Cardiac fibroblast (primary cell): Measurements from ENCODE around the gene CELF2.

Experiments used
- DNase-seq, 2 donors: peaks; one replicate each; pipeline versions ENCODE4 v3.0.0 to v3.0.0-alpha.2; 2010; ENCODE audit warnings: low read depth in 2 of 2
- H3K4me3 ChIP-seq, 2 donors: replicated peaks in 1 of 2; 1 replicate in 1 of 2; 2 replicates in 1 of 2; pipeline ENCODE4 v1.5.1; 2011; ENCODE audit warnings: low read depth in 2 of 2, low read length in 2 of 2, mild to moderate bottlenecking in 2 of 2, moderate library complexity in 1 of 2
- TF ChIP-seq, protein P1 (sequence below): IDR thresholded peaks from one replicate; pipeline ENCODE4 v1.5.1; 2011; ENCODE audit warnings: low read depth, mild to moderate bottlenecking, low read length, inconsistent platforms

Gene CELF2

DNA sequence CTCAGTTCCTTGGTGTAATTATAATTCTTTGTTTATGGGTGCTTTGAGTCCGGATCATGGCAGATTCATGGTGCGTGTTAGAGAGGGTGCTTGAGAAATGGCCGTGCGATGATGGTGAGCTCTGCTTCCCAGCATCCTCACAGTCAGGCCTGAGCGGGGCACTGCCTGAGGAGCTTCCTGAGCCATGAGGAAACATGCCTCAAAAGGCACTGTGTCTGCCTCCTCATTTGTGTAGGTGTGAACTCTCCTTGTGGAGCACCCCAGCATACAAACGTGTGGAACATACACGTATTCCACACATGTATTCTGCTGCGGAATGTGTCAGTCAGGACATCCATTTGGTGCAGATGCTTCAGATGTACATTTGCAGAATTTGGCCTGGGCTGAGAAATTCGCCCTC lies 205.4 kb downstream of the CELF2 start:
- H3K4me3 ChIP-seq = no peak overlapping the region
- DNase-seq = no peak
- TF ChIP-seq, protein P1, sequence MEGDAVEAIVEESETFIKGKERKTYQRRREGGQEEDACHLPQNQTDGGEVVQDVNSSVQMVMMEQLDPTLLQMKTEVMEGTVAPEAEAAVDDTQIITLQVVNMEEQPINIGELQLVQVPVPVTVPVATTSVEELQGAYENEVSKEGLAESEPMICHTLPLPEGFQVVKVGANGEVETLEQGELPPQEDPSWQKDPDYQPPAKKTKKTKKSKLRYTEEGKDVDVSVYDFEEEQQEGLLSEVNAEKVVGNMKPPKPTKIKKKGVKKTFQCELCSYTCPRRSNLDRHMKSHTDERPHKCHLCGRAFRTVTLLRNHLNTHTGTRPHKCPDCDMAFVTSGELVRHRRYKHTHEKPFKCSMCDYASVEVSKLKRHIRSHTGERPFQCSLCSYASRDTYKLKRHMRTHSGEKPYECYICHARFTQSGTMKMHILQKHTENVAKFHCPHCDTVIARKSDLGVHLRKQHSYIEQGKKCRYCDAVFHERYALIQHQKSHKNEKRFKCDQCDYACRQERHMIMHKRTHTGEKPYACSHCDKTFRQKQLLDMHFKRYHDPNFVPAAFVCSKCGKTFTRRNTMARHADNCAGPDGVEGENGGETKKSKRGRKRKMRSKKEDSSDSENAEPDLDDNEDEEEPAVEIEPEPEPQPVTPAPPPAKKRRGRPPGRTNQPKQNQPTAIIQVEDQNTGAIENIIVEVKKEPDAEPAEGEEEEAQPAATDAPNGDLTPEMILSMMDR = no peak

DNA sequence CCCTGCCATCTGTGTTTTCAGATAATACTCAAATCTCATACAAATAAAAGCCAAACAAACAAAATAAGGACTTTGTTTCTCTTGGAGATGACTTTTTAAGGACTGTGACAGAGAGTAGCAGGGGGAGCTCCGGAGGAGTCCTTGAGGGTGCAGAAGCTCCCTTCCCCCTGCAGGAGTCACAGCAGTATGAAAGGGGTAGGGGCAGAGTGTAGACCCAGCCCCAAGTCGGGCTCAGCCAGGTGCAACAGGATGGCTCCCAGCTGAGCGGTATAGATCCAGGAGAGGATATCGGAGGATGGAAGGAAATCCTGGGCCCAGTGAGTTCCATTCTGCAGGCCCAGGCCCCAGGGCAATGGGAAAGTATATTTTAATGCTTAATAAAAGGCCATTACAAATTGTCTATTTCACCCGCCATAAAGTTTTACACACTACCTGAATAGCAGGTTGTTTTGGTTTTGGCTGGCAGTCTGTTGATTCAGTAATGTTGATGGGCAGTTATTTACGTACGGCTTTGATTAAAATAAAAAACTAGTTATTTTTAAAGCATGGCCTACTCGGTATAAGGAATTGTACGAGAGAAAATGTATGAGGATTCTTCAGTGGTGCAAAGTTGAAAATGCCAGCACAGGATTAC lies 206.0 kb downstream of the CELF2 start:
- TF ChIP-seq, protein P1 = no peak
- H3K4me3 ChIP-seq = no peak overlapping the region
- DNase-seq = no peak

DNA sequence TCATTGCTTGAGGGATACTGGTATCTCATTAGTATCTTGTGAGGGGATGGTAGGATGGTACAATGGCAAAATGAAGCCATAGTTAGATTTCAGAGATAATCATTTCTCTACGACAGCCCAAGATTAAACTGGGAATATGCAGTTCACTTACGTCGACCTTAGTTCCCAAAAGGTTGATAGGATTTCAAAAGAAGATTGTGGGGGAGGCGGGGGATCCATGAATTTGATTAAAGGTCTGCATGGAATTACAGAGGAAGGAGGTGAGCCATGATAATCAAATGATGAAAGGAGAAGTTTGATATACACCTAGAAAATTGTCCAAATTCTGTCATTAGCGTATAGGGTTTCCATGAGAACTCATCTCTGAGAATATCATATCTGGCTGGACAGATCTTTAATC lies 206.6 kb downstream of the CELF2 start:
- TF ChIP-seq, protein P1 = no peak
- H3K4me3 ChIP-seq = no peak overlapping the region
- no peak for DNase-seq

DNA sequence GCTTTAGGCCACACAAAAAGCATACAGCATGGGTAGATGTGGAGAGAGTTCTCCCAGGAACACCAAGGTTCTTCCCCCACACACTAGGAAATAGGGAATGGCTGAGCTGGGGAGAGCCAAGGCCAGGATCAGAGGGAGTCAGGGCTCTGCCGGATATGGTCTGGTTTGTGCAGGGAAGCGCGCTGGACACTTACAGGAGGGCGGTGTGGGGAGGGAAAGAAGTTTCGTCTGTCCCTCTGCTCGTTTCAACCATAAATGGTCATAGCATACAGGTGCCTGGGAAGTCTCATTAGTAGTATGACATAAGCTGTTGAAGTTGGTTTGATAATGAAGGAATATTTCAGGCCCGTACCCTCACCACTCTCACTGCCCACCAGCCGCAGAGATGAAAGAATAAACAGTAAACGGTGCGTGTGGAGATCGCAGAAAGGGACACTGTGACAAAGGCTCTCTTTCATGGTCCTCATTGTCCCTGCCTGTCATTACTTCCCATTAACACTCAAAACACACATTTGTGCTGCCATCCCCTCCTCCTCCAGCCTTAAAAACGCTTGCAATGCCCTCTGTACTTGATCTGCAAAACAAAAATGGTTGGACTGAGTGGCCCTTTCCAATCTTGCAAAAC lies 207.2 kb downstream of the CELF2 start:
- TF ChIP-seq, protein P1 = no peak
- no peak for DNase-seq
- no peak overlapping the region for H3K4me3 ChIP-seq

DNA sequence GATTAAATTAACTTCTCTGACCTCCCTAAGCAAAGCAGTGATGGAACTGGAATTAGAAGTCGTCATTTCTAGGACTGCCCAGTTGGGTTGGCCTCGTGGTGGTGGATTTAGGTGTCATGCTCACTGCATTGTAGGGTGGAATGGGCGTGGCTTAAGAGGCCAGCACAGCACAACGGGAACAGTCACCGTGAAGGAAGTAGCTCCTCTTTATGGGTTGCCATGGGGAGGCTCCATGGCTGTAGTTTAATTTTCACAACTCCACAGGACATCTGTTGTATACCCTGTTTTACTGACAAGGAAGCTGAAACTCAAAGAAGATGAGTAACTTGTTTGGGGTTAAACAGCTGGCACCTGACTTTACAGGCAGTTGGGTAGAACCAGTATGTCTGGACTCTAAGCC lies 208.3 kb downstream of the CELF2 start:
- TF ChIP-seq, protein P1 = no peak
- DNase-seq = no peak
- no peak overlapping the region for H3K4me3 ChIP-seq

DNA sequence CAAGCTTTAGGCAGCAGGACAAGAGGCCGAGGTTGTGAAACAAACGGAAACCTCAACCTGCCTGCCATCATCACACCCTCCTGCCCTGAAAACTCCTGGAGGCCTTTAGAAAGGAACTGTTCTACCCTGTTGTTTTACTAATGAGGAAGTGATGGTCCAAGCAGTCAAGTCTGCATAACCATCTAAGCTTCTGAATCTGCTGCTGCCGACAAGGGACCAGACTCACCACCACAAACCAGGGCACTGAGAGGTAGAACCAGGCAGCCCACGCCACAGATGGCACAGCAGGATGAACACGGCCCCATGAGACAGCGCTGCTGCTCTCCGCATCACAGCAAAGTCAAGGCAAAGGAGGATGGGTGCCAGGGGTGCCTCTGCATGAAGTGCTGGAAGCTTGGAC lies 209.4 kb downstream of the CELF2 start:
- TF ChIP-seq, protein P1 = no peak
- no peak overlapping the region for H3K4me3 ChIP-seq
- no peak for DNase-seq
